Retinal pigment epithelial cell (primary cell): Measurements from ENCODE around the gene AFG3L2.

Experiments used
- DNase-seq: peaks from one replicate; pipeline ENCODE4 v3.0.0-alpha.2; 2010; ENCODE audit warnings: low read depth
- H3K4me3 ChIP-seq: 2 replicates; pipeline ENCODE4 v1.5.1; 2011; ENCODE audit warnings: mild to moderate bottlenecking, low read length, control low read depth, moderate library complexity
- CTCF ChIP-seq: conservative IDR thresholded peaks from 2 replicates; pipeline ENCODE4 v1.5.1; 2011; ENCODE audit warnings: low read depth, low read length, control low read depth, inconsistent platforms

Gene AFG3L2

DNA sequence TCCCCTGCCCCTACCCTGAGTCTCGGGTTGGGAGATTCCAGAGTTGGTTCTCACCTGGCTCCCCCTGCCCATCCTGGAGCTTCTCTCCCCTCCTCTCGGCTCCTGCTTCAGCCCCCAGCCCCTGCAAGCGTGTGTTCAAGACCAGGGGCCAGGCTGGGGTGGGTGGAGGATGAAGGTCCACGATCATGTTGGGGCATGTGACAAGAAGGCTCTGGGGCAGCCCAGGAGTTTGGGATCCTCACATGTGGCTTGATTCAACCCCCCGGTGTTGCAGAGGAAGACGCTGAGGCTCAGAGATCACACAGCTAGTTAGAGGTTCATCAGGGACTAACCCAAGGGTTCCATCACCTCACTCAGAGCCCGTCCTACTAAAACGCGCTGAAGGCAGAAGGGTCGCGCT lies 83.2 kb downstream of the AFG3L2 start:
- no peak for DNase-seq
- no peak overlapping the region for H3K4me3 ChIP-seq

GRCh38 chr18:12291690-12292089 lies 85.3 kb downstream of the AFG3L2 start:
- no peak for TF ChIP-seq CTCF
- DNase-seq: no peak
- H3K4me3 ChIP-seq: no peak overlapping the region

More for the DNA sequence above, 83.2 kb downstream of the AFG3L2 start:
- TF ChIP-seq CTCF: no peak

- no peak for TF ChIP-seq CTCF
- no peak overlapping the region for H3K4me3 ChIP-seq
- no peak for DNase-seq
Measured at GRCh38 chr18:12291161-12291560, 85.9 kb downstream of the AFG3L2 start.

DNA sequence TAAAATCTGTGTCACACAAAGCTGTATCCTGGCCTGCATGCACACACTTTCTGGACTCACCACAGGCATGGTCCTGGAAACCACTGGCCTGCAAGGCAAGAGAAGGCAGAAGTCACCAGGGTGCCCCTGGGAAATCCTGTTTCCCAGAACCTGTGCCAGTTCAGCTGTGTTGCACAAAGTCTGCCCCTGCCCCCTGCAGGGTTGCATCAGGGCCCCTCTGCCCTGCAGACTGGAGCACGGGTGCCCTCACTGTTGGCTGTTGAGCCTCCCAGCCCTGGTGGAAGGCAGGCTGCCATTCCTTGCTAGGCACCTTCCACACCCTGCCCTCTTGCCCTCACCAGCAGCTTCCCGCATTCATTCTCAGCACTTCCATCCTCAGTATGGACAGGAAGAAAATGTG lies 86.9 kb downstream of the AFG3L2 start:
- DNase-seq: no peak
- no peak overlapping the region for H3K4me3 ChIP-seq
- no peak for TF ChIP-seq CTCF

GRCh38 chr18:12288403-12288755 lies 88.6 kb downstream of the AFG3L2 start:
- peak overlapping the region; percentile 57 for H3K4me3 ChIP-seq
- no peak for TF ChIP-seq CTCF
- DNase-seq: no peak

DNA sequence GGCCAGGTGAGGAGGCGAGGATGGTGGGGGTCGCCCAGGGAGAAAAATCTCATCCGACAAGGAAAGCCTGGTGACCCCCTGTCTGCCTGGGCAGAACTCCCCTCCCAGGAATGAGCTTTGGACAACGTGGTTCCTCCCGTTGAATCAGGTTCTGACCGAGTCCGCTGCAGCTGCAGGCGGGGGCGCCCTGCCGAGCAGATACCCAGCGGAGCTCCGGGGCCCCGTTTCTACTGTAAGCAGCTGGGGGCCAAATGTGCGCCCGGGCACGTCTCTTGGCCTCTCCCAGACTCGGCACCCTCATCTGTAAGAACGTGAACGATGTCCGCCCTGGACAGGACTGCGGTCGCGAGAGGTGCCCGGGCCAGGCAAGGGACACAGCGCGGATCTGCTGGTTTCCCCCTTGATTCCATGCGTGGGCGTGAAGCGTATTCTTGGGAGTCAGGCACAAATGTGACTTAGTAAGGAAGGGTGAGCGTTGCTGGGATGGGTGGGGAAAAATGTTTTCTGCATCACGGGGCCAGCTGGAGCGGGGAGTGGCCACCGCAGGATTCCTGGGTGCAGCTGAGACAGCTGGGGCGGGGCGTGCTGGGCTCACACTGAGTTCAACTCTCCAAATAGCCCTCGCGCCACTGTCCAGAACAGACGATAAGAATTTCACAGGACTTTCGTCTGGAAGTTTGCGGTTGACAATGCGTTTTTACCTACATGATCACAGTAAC lies 89.2 kb downstream of the AFG3L2 start:
- no peak for TF ChIP-seq CTCF
- DNase-seq: peak; percentile 92
- peak overlapping the region; percentile 57 for H3K4me3 ChIP-seq

GRCh38 chr18:12287131-12287681 lies 89.8 kb downstream of the AFG3L2 start:
- peak overlapping the region; percentile 57 for H3K4me3 ChIP-seq
- no peak for DNase-seq

More at GRCh38 chr18:12287131-12287681, 89.8 kb downstream of the AFG3L2 start:
- no peak for TF ChIP-seq CTCF
